Activated CD8-positive, alpha-beta T cell treated with anti-CD3 and anti-CD28 coated beads for 36 hours (primary cell): Measurements from ENCODE around the gene UBAP1L. TPM values are rescaled to one million over a fixed set of nuclear protein-coding genes. Genes with fewer than 3 reads are reported as not detected.

Source experiments
- ATAC-seq: fragments of 200-7000 bp; cut with Tn5 transposase; one replicate; pipeline ENCODE4 v1.10.0; 2021; ENCODE audit warnings: mild to moderate bottlenecking, moderate library complexity
- CTCF ChIA-PET: fragments of 350-600 bp; sonication (Branson Sonifier 250); formaldehyde crosslinking; loops from one replicate; lab custom pipeline; 2021; ENCODE audit warnings: antibody characterized with exemption; lab: Charles Lee
- POLR2A ChIA-PET: fragments of 350-600 bp; sonication (Branson Sonifier 250); formaldehyde crosslinking; loops from one replicate; lab custom pipeline; 2021; ENCODE audit warnings: antibody characterized with exemption; lab: Charles Lee
- DNase-seq: peaks from one replicate; pipeline ENCODE4 v3.0.0-alpha.2; 2020
- H3K27ac Mint-ChIP-seq: one replicate; pipeline ENCODE4 v1.8.0; 2021; ENCODE audit warnings: mild to moderate bottlenecking, mixed read lengths
- H3K27me3 Mint-ChIP-seq: one replicate; pipeline ENCODE4 v1.8.0; 2021; ENCODE audit warnings: mixed read lengths
- H3K36me3 Mint-ChIP-seq: one replicate; pipeline ENCODE4 v1.8.0; 2021; ENCODE audit warnings: low read depth, mixed read lengths
- H3K4me1 Mint-ChIP-seq: one replicate; pipeline ENCODE4 v1.8.0; 2021; ENCODE audit warnings: low read depth, mixed read lengths
- H3K4me3 Mint-ChIP-seq: one replicate; pipeline ENCODE4 v1.8.0; 2021; ENCODE audit warnings: mild to moderate bottlenecking, moderate library complexity, mixed read lengths
- H3K9me3 Mint-ChIP-seq: one replicate; pipeline ENCODE4 v1.8.0; 2021; ENCODE audit warnings: mixed read lengths
- CTCF ChIP-seq: fragments of 200-600 bp; IDR thresholded peaks from one replicate; pipeline ENCODE4 v1.8.0; 2022; ENCODE audit warnings: antibody characterized with exemption, mild to moderate bottlenecking
- intact Hi-C: fragments of 100-400 bp; cut with micrococcal nuclease; formaldehyde crosslinking; loops from one replicate; pipeline ENCODE4 v1.10.0; 2022
- total RNA-seq, 2 experiments: library from RNA; stranded (reverse); gene quantifications; one replicate each; pipeline ENCODE4 v1.2.3, GENCODE V29; 2021

UBAP1L gene
- total RNA-seq, 2 experiments from 2014 or later = 2.9 to 3.3 TPM

- ATAC-seq (no peak), DNase-seq (no peak)
- TF ChIP-seq CTCF = no peak
- POLR2A ChIA-PET = no interaction called here
- H3K36me3 Mint-ChIP-seq = no peaks in the 10 kb centered on the region
- intact Hi-C loops = no loop called here
- CTCF ChIA-PET = interaction anchor here (1.3 to 2.2 kb wide), 2 partner anchors 33 to 46 kb away, joined by 4 to 5 read pairs; no protein-coding TSS in a partner anchor
- no peak overlapping the region for H3K4me3 Mint-ChIP-seq
- peaks cover 2% of the 10 kb centered on the region for H3K27me3 Mint-ChIP-seq
- no peak overlapping the region for H3K27ac Mint-ChIP-seq
- H3K4me1 Mint-ChIP-seq = no peaks in the 10 kb centered on the region
- no peaks in the 10 kb centered on the region for H3K9me3 Mint-ChIP-seq
Measured at GRCh38 chr15:65089206-65089824, 25.7 kb downstream of the UBAP1L start.

DNA sequence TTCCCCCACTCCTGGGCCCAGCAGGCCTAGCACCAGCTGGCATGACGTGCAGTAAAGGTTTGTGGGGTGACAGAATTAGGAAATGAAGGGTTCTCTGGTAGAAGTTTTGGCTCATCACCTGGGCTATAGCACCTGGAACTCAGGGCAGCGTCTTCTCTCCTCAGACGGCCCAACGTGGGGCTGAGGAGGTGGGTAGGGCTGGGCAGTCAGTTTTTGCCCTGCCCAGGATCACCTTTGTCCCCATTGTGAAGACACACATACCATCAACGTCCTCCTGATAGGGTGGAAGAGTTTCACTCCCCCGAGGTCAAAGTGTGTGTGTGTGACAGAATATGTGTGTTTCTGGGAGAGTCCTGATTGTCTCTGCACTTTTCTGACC is 26.4 kb downstream of the UBAP1L start:
- H3K9me3 Mint-ChIP-seq = no peaks in the 10 kb centered on the region
- CTCF ChIA-PET = interaction anchor here (1.3 to 2.2 kb wide), 2 partner anchors 32 to 45 kb away, joined by 4 to 5 read pairs; no protein-coding TSS in a partner anchor
- TF ChIP-seq CTCF = no peak
- no peaks in the 10 kb centered on the region for H3K36me3 Mint-ChIP-seq
- H3K4me3 Mint-ChIP-seq = no peak overlapping the region
- H3K4me1 Mint-ChIP-seq = no peaks in the 10 kb centered on the region
- ATAC-seq = no peak
- intact Hi-C loops = no loop called here
- peaks cover 4% of the 10 kb centered on the region for H3K27me3 Mint-ChIP-seq
- POLR2A ChIA-PET = no interaction called here
- no peak overlapping the region for H3K27ac Mint-ChIP-seq
- no peak for DNase-seq

GRCh38 chr15:65087873-65088642 is 26.9 kb downstream of the UBAP1L start:
- Mint-ChIP-seq H3K9me3 (no peaks in the 10 kb centered on the region), H3K4me3 (no peak overlapping the region), H3K27me3 (peaks cover 5% of the 10 kb centered on the region), H3K4me1 (no peaks in the 10 kb centered on the region), H3K36me3 (no peaks in the 10 kb centered on the region), H3K27ac (no peak overlapping the region)
- DNase-seq = no peak
- CTCF ChIA-PET = interaction anchor here (1.0 to 2.2 kb wide), 4 partner anchors 10 to 34 kb away, joined by 5 to 10 read pairs (median 6); no protein-coding TSS in a partner anchor
- intact Hi-C loops = no loop called here
- TF ChIP-seq CTCF = no peak
- POLR2A ChIA-PET = interaction anchor here (0.8 kb wide), 1 partner anchor 18 kb away, joined by 3 read pairs; no protein-coding TSS in a partner anchor
- ATAC-seq = no peak

DNA sequence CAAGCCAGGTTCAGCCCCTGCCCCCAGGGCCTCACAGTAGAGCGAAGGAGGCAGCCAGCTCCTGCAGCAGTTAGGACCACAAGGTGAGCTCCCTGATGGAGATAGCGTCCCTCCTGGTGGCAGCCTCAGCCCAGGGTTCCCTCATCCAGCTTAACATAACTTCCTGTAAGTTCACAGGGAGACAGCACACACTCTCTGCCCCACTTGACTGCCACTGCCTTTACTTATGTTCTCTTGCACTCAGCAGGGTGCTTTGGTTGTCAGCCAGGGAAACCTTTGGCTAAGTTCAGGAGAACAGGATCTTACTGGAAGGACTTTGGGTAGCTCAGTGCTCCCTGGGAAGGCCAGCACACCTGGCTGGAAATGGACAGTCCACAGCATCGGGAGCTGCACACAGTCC is 27.6 kb downstream of the UBAP1L start:
- Mint-ChIP-seq H3K36me3 (no peaks in the 10 kb centered on the region), H3K9me3 (no peaks in the 10 kb centered on the region), H3K27ac (no peak overlapping the region), H3K4me1 (peaks cover 6% of the 10 kb centered on the region), H3K4me3 (no peak overlapping the region), H3K27me3 (peaks cover 12% of the 10 kb centered on the region)
- intact Hi-C loops = no loop called here
- no peak for ATAC-seq
- CTCF ChIA-PET = interaction anchor here (0.8 to 2.2 kb wide), 7 partner anchors 8 to 283 kb away, joined by 3 to 10 read pairs (median 5); no protein-coding TSS in a partner anchor
- POLR2A ChIA-PET = interaction anchor here (0.8 kb wide), 1 partner anchor 18 kb away, joined by 3 read pairs; no protein-coding TSS in a partner anchor
- TF ChIP-seq CTCF = no peak
- no peak for DNase-seq
